HepG2 (cell line): ENCODE measurements around the gene FOLR1. TPM values are rescaled to one million over a fixed set of nuclear protein-coding genes. Genes with fewer than 3 reads are reported as not detected.

Experiments
- CBFB ChIP-seq: sonication (generic); formaldehyde crosslinking; IDR thresholded peaks from 2 replicates; pipeline ENCODE4 v1.4.0; 2020; ENCODE audit warnings: missing genetic modification reagents
- GABPA ChIP-seq, 2 experiments: IDR thresholded peaks; 2 replicates each; pipeline ENCODE4 v1.6.1; 2011 to 2016; ENCODE audit warnings: low read depth in 2 of 2, low read length in 1 of 2, missing biosample characterization in 1 of 2, missing genetic modification characterization in 1 of 2
- GLI4 ChIP-seq: sonication (generic); formaldehyde crosslinking; IDR thresholded peaks from 2 replicates; pipeline ENCODE4 v1.5.1; 2020; ENCODE audit warnings: missing genetic modification reagents, mild to moderate bottlenecking, moderate library complexity, borderline replicate concordance
- KDM3A ChIP-seq: IDR thresholded peaks from 2 replicates; pipeline ENCODE4 v1.6.1; 2018; ENCODE audit warnings: low read depth, missing compliant biosample characterization
- KDM5B ChIP-seq: sonication (generic); formaldehyde crosslinking; IDR thresholded peaks from 2 replicates; pipeline ENCODE4 v1.4.0; 2020; ENCODE audit warnings: missing genetic modification reagents, mild to moderate bottlenecking, borderline replicate concordance
- RORA ChIP-seq: sonication (generic); formaldehyde crosslinking; IDR thresholded peaks from 2 replicates; pipeline ENCODE4 v1.5.0; 2020; ENCODE audit warnings: mild to moderate bottlenecking, missing genetic modification reagents, moderate library complexity
- SAP130 ChIP-seq: IDR thresholded peaks from 2 replicates; pipeline ENCODE4 v1.6.1; 2016; ENCODE audit warnings: low read depth
- SP2 ChIP-seq: sonication (generic); formaldehyde crosslinking; IDR thresholded peaks from 2 replicates; pipeline ENCODE4 v1.5.1; 2020; ENCODE audit warnings: mild to moderate bottlenecking, missing genetic modification reagents
- TRIM24 ChIP-seq: sonication (generic); formaldehyde crosslinking; IDR thresholded peaks from 2 replicates; pipeline ENCODE4 v1.8.0; 2022; ENCODE audit warnings: mild to moderate bottlenecking, missing genetic modification reagents
- TSC22D2 ChIP-seq: sonication (generic); formaldehyde crosslinking; IDR thresholded peaks from 2 replicates; pipeline ENCODE4 v1.5.1; 2020; ENCODE audit warnings: missing genetic modification reagents, mild to moderate bottlenecking, borderline replicate concordance
- ZNF496 ChIP-seq: sonication (generic); formaldehyde crosslinking; IDR thresholded peaks from 2 replicates; pipeline ENCODE4 v1.8.1; 2023; ENCODE audit warnings: mild to moderate bottlenecking, moderate library complexity, missing genetic modification reagents; ENCODE audit not compliant: insufficient replicate concordance
- ZNF788 ChIP-seq: sonication (generic); formaldehyde crosslinking; IDR thresholded peaks from 2 replicates; pipeline ENCODE4 v1.5.0; 2020; ENCODE audit warnings: mild to moderate bottlenecking, missing genetic modification reagents, borderline replicate concordance
- ZNF891 ChIP-seq: sonication (generic); formaldehyde crosslinking; IDR thresholded peaks from 2 replicates; pipeline ENCODE4 v1.5.0; 2020; ENCODE audit warnings: mild to moderate bottlenecking, missing genetic modification reagents
- polyA plus RNA-seq, 8 experiments: library from polyadenylated mRNA; depleted of rRNA in 3 of 8; stranded (reverse) in 7 of 8; unstranded in 1 of 8; fragments of >200 nt; fragmentation: Illumina TruSeq in 4 of 8; extraction: Trizol in 4 of 8; gene quantifications; 2 replicates each; pipeline versions ENCODE4 v1.2.1 to v1.2.3, GENCODE V29; 2011 to 2016; ENCODE audit warnings: low read depth in 4 of 8, missing spikeins in 1 of 8, mixed read lengths in 1 of 8; ENCODE audit not compliant: insufficient read depth in 1 of 8
- total RNA-seq, 5 experiments: library from RNA; depleted of rRNA; stranded (reverse); fragments of >200 nt; fragmentation: Illumina TruSeq; extraction: Trizol; gene quantifications; 2 replicates each; pipeline ENCODE4 v1.2.3, GENCODE V29; 2016; ENCODE audit warnings: low read depth in 1 of 5
- TF ChIP-seq, protein P1 (sequence below): sonication (generic); formaldehyde crosslinking; IDR thresholded peaks from 2 replicates; pipeline ENCODE4 v1.8.1; 2023; ENCODE audit warnings: mild to moderate bottlenecking, inconsistent platforms, moderate library complexity, missing genetic modification reagents, borderline replicate concordance
- TF ChIP-seq, protein P2 (sequence below): sonication (generic); formaldehyde crosslinking; IDR thresholded peaks from 2 replicates; pipeline ENCODE4 v1.5.0; 2020; ENCODE audit warnings: missing genetic modification reagents, mild to moderate bottlenecking, borderline replicate concordance
- TF ChIP-seq, protein P3 (sequence below): IDR thresholded peaks from 2 replicates; pipeline ENCODE4 v1.6.1; 2016; ENCODE audit warnings: mild to moderate bottlenecking, missing biosample characterization, missing genetic modification reagents
- TF ChIP-seq, protein P4 (sequence below): IDR thresholded peaks from 2 replicates; pipeline ENCODE4 v1.4.0; 2020; ENCODE audit warnings: mild to moderate bottlenecking, missing genetic modification reagents

The FOLR1 gene
- total and polyA plus RNA-seq, 2 of the 13 experiments (the other 11 are each of a cell fraction or from before 2014, with no cell fraction given): 0.20 TPM; not detected in 1

DNA sequence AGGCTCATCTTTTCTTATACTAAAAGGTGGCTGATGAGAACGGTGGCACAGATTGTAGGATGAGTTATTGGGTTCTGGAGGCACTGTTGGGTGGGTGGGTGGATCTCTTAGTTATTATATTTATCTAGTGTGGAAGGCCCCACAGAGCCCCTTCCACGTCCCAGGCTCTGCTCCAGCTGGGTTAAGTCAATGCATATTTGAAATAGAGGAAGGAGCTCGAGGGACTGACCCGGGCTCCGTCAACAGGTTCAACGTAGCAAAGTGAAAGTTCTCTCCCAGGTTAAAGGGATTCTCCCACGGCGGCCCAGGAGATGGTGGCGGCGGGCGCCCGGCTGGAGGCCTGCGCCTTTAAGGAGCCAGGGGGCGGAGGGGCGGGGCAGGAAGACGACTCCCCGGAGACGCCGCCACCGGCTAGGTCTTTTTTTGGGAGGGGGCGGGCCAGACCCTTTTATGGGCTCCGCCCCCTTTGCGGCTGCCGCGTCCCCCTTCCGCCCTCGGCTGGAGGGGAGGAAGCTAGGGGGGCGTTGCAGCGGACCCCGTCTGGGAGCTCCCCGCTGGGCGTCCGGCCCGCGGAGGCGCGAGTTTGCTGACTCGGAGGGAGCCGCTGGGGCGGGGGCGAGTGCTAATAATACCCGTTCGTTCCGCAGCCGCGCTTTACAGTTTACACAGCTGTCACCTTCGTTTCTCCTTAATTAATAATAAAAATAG, 31.1 kb downstream of the FOLR1 start (continued):
- TF ChIP-seq, protein P1, sequence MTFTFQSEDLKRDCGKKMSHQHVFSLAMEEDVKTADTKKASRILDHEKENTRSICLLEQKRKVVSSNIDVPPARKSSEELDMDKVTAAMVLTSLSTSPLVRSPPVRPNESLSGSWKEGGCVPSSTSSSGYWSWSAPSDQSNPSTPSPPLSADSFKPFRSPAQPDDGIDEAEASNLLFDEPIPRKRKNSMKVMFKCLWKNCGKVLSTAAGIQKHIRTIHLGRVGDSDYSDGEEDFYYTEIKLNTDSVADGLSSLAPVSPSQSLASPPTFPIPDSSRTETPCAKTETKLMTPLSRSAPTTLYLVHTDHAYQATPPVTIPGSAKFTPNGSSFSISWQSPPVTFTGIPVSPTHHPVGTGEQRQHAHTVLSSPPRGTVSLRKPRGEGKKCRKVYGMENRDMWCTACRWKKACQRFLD (CRISPR knock-in tag): no peak
- TF ChIP-seq SAP130 (CRISPR knock-in tag): peak; percentile 74
- TF ChIP-seq, protein P2, sequence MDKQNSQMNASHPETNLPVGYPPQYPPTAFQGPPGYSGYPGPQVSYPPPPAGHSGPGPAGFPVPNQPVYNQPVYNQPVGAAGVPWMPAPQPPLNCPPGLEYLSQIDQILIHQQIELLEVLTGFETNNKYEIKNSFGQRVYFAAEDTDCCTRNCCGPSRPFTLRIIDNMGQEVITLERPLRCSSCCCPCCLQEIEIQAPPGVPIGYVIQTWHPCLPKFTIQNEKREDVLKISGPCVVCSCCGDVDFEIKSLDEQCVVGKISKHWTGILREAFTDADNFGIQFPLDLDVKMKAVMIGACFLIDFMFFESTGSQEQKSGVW (CRISPR knock-in tag): no peak
- TF ChIP-seq GLI4: no peak
- TF ChIP-seq TSC22D2: no peak
- no peak for TF ChIP-seq ZNF496 (CRISPR knock-in tag)
- TF ChIP-seq TRIM24 (CRISPR knock-in tag): no peak
- TF ChIP-seq SP2 (CRISPR knock-in tag): no peak
- TF ChIP-seq, protein P3, sequence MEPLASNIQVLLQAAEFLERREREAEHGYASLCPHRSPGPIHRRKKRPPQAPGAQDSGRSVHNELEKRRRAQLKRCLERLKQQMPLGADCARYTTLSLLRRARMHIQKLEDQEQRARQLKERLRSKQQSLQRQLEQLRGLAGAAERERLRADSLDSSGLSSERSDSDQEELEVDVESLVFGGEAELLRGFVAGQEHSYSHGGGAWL (CRISPR knock-in tag): peak; percentile 22; the same call in 1 of the 2 replicates
- no peak for TF ChIP-seq KDM3A (CRISPR knock-in tag)
- no peak for TF ChIP-seq ZNF891 (CRISPR knock-in tag)
- no peak for TF ChIP-seq CBFB (CRISPR knock-in tag)
- no peak for TF ChIP-seq ZNF788 (CRISPR knock-in tag)
- TF ChIP-seq KDM5B (CRISPR knock-in tag): no peak; the same call in 1 of the 2 replicates
- no peak for TF ChIP-seq GABPA (IDR thresholded peaks at IDR 0.05; ENCODE audit: low read depth, low read length)
- peak; percentile 71 for TF ChIP-seq GABPA (CRISPR knock-in tag; IDR thresholded peaks at IDR 0.05; ENCODE audit: low read depth)
- TF ChIP-seq, protein P4, sequence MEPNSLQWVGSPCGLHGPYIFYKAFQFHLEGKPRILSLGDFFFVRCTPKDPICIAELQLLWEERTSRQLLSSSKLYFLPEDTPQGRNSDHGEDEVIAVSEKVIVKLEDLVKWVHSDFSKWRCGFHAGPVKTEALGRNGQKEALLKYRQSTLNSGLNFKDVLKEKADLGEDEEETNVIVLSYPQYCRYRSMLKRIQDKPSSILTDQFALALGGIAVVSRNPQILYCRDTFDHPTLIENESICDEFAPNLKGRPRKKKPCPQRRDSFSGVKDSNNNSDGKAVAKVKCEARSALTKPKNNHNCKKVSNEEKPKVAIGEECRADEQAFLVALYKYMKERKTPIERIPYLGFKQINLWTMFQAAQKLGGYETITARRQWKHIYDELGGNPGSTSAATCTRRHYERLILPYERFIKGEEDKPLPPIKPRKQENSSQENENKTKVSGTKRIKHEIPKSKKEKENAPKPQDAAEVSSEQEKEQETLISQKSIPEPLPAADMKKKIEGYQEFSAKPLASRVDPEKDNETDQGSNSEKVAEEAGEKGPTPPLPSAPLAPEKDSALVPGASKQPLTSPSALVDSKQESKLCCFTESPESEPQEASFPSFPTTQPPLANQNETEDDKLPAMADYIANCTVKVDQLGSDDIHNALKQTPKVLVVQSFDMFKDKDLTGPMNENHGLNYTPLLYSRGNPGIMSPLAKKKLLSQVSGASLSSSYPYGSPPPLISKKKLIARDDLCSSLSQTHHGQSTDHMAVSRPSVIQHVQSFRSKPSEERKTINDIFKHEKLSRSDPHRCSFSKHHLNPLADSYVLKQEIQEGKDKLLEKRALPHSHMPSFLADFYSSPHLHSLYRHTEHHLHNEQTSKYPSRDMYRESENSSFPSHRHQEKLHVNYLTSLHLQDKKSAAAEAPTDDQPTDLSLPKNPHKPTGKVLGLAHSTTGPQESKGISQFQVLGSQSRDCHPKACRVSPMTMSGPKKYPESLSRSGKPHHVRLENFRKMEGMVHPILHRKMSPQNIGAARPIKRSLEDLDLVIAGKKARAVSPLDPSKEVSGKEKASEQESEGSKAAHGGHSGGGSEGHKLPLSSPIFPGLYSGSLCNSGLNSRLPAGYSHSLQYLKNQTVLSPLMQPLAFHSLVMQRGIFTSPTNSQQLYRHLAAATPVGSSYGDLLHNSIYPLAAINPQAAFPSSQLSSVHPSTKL (CRISPR knock-in tag): peak; percentile 39; the same call in 1 of the 2 replicates
- TF ChIP-seq RORA (CRISPR knock-in tag): no peak
